GM12873 (cell line): ENCODE data around the gene PER1.

Experiments
- TF ChIP-seq, protein P1 (sequence below): IDR thresholded peaks from 2 replicates; pipeline ENCODE4 v1.5.1; 2012; ENCODE audit warnings: low read depth, mild to moderate bottlenecking, moderate library complexity, low read length, control low read depth; ENCODE audit not compliant: insufficient read depth; ENCODE audit errors: missing control alignments

PER1 gene

DNA sequence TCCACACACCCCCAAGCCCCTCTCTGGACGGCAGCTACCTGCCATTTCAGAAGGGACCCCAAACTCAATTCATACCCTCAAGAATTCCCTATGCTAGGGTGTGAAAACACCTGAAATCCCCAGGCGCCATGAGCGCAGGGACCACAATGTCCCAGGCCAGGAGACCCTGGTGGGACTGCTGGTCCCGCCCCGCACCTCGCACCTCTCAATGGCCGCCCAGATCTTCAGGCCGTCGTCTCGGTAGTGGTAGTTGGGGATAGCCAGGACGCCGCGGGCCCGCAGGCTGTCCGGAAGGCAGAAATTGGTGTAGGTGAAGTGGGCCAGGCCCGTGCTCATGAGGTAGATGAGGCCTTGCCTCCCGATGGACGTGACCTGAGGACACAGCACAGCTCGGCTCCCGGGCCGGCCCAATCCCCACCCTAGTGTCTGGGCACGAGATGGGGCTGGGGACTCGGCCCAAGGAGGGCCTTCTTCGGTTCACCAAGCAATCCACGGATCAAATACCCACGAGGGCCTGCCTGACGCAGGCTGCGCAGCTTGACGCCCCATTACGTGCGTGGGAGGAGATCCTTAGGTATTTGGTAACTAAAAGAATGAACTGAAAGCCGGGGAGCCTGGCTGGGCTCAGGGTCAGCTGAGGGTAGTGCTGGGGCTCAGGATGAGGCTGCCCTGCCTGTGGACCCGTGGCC lies 43.1 kb downstream of the PER1 start:
- TF ChIP-seq, protein P1, sequence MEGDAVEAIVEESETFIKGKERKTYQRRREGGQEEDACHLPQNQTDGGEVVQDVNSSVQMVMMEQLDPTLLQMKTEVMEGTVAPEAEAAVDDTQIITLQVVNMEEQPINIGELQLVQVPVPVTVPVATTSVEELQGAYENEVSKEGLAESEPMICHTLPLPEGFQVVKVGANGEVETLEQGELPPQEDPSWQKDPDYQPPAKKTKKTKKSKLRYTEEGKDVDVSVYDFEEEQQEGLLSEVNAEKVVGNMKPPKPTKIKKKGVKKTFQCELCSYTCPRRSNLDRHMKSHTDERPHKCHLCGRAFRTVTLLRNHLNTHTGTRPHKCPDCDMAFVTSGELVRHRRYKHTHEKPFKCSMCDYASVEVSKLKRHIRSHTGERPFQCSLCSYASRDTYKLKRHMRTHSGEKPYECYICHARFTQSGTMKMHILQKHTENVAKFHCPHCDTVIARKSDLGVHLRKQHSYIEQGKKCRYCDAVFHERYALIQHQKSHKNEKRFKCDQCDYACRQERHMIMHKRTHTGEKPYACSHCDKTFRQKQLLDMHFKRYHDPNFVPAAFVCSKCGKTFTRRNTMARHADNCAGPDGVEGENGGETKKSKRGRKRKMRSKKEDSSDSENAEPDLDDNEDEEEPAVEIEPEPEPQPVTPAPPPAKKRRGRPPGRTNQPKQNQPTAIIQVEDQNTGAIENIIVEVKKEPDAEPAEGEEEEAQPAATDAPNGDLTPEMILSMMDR, result no peak

DNA sequence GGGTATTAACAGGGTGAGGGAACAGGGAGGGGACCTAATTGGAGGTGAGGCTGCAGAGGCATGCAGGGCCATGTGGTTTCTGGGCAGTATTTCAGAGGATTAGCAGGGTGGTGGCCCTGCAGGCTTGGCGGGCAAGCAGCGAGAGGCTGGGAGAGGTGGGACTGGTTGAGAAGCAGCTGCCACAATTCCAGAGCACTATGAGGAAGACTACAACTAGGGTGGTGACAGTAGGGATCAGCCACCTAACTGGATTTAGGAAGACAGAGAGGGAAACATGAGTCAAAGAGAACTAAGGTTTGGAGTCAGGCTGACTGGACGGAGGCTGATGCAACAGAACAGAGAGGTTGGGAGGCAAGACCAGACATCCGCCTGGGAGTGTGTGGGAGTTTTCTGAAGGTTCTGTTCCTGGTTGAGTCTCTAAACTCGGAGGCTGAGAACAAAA lies 46.2 kb downstream of the PER1 start:
- TF ChIP-seq, protein P1, result no peak

DNA sequence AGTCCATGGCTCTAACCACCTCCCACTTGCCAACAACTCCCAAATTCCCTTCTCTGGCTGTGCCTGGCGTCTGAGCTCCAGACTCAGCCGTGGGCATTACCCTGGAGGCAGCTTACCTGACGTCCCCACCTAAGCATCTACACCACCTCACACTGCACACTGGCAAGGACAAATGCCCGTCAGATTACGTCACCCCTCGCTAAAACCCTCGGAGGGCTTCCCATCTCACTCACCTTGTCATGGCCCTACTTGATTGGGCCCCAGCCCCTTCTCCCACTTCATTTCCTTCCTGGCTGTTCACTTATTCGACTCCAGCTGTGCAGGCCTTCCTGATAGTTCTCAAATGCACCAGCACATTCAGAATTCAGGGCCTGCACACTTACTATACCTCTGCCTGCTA lies 47.3 kb downstream of the PER1 start:
- TF ChIP-seq, protein P1, result no peak

DNA sequence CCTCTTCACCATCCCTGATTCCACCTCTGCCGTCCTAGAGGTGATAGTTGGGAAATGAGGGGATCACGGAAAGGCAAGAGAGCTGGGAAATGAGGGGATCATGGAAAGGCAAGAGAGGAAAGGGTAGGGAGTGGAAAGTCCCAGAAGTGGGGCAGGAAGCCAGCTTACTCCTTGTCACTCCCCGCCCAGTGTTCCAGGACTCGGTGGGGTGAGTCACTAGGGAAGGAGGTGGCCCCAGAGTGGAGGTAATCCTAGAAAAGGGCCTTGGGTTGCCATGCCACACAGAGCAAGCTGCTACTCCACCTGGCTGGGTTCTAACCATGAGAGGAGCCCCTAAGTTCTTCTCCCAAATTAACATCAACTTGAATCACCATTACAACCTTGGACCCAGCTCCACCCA lies 48.7 kb downstream of the PER1 start:
- TF ChIP-seq, protein P1, result no peak

DNA sequence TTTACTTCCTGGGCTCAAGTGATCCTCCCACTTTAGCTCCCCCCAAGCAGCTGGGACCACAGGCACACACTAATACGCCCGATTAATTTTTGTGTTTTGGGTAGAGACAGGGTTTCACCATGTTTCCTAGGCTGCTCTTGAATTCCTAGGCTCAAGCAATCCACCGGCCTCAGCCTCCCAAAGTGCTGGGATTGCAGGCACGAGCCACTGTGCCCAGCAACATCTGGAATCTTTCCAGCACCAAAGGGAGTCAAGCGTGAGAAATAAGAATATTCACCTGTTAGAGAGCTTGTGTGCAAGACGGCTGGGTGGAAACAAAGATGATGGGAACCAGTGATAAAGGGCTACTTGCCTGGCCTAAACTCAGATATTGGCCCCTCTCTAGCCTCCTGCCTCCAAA lies 50.5 kb downstream of the PER1 start:
- TF ChIP-seq, protein P1, result no peak

DNA sequence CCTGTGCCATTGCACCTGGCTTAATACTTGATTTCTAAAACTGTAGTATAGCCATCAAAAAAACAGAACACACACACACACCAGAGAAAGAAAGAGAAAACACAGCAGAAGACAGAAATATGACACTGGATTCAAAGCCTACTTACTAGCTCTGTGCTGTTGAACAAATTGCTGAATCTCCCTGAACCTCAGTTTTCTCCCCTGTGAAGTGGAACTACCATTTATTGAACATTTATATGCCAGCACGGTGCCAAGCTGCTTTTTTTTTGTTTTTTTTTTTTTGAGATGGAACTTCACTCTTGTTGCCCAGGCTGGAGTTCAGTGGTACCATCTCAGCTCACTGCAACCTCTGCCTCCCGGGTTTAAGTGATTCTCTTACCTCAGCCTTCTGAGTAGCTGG lies 51.4 kb downstream of the PER1 start:
- TF ChIP-seq, protein P1, result no peak

DNA sequence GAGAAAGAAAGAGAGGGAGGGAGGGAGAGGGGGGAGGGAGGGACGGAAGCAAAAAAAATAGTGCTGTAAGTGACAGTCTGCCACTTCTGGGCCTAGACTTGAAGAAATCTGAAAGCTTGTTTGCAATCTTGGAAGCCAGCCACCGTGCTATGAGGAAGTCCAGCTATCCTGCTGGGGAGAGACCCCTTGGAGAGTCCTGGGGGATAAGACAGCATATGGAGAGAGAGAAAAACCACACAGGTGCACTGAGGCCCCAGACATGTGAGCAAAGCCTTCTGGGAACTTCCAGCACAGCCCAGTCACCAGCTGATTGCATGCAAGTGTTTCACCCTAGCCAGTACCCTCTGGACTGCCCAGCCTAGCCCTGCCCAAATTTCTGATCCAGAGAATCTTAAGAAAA lies 52.1 kb downstream of the PER1 start:
- TF ChIP-seq, protein P1, result no peak
